SK-N-SH treated with all-trans-retinoic acid at 6 μM for 48 hours (cell line): Measurements from ENCODE around the gene KRT75.

Experiments
- ATAC-seq: fragments of 200-7000 bp; cut with Tn5 transposase; 3 replicates; pipeline ENCODE4 v1.9.1; 2020; ENCODE audit warnings: mild to moderate bottlenecking, moderate library complexity
- ARNTL ChIP-seq: fragments of 450-650 bp; formaldehyde crosslinking; IDR thresholded peaks from 2 replicates; pipeline ENCODE4 v1.5.0; 2020; ENCODE audit warnings: low read depth, mild to moderate bottlenecking, moderate library complexity, borderline replicate concordance
- BACH2 ChIP-seq: fragments of 250-450 bp; sonication (Bioruptor Pico); IDR thresholded peaks from 2 replicates; pipeline ENCODE4 v1.9.0; 2021; ENCODE audit warnings: mild to moderate bottlenecking, borderline replicate concordance
- CREB5 ChIP-seq: fragments of 250-450 bp; sonication (Bioruptor Pico); IDR thresholded peaks from 2 replicates; pipeline ENCODE4 v1.5.1; 2020; ENCODE audit warnings: low read depth, mild to moderate bottlenecking, moderate library complexity
- CSDC2 ChIP-seq: fragments of 250-450 bp; sonication (Bioruptor Pico); IDR thresholded peaks from 2 replicates; pipeline ENCODE4 v1.5.0; 2020; ENCODE audit warnings: mild to moderate bottlenecking, moderate library complexity
- CSRNP3 ChIP-seq: fragments of 250-450 bp; sonication (Bioruptor Pico); IDR thresholded peaks from 2 replicates; pipeline ENCODE4 v1.5.1; 2021; ENCODE audit warnings: mild to moderate bottlenecking, moderate library complexity
- ESRRG ChIP-seq: fragments of 250-450 bp; sonication (Bioruptor Pico); IDR thresholded peaks from 2 replicates; pipeline ENCODE4 v1.6.1; 2021; ENCODE audit warnings: mild to moderate bottlenecking
- GLIS3 ChIP-seq: fragments of 250-450 bp; sonication (Bioruptor Pico); IDR thresholded peaks from 2 replicates; pipeline ENCODE4 v1.5.0; 2020; ENCODE audit warnings: mild to moderate bottlenecking, moderate library complexity
- OSR1 ChIP-seq: fragments of 250-450 bp; sonication (Bioruptor Pico); IDR thresholded peaks from 2 replicates; pipeline ENCODE4 v1.8.0; 2022; ENCODE audit warnings: moderate library complexity, mild to moderate bottlenecking, inconsistent platforms
- POU6F1 ChIP-seq: fragments of 250-450 bp; sonication (Bioruptor Pico); IDR thresholded peaks from 2 replicates; pipeline ENCODE4 v1.8.0; 2021; ENCODE audit warnings: low read depth, mild to moderate bottlenecking, moderate library complexity, borderline replicate concordance
- PPARA ChIP-seq: fragments of 250-450 bp; sonication (Bioruptor Pico); IDR thresholded peaks from 2 replicates; pipeline ENCODE4 v1.5.0; 2020; ENCODE audit warnings: mild to moderate bottlenecking, borderline replicate concordance
- RARB ChIP-seq: fragments of 250-450 bp; sonication (Bioruptor Pico); IDR thresholded peaks from 2 replicates; pipeline ENCODE4 v1.8.0; 2021; ENCODE audit warnings: mild to moderate bottlenecking, moderate library complexity
- SNAI2 ChIP-seq: fragments of 250-450 bp; sonication (Bioruptor Pico); IDR thresholded peaks from 2 replicates; pipeline ENCODE4 v1.5.0; 2020; ENCODE audit warnings: mild to moderate bottlenecking, moderate library complexity
- TCF4 ChIP-seq: fragments of 250-450 bp; sonication (Bioruptor Pico); IDR thresholded peaks from 2 replicates; pipeline ENCODE4 v1.8.0; 2021; ENCODE audit warnings: mild to moderate bottlenecking, moderate library complexity, borderline replicate concordance
- TOX ChIP-seq: fragments of 250-450 bp; sonication (Bioruptor Pico); IDR thresholded peaks from 2 replicates; pipeline ENCODE4 v1.8.0; 2021; ENCODE audit warnings: mild to moderate bottlenecking, moderate library complexity, borderline replicate concordance
- ZC3H10 ChIP-seq: fragments of 250-450 bp; sonication (Bioruptor Pico); IDR thresholded peaks from 2 replicates; pipeline ENCODE4 v1.5.1; 2021; ENCODE audit warnings: mild to moderate bottlenecking, moderate library complexity
- ZFP3 ChIP-seq: fragments of 250-450 bp; sonication (Bioruptor Pico); IDR thresholded peaks from 2 replicates; pipeline ENCODE4 v1.5.0; 2020; ENCODE audit warnings: mild to moderate bottlenecking, moderate library complexity
- ZFP30 ChIP-seq: fragments of 450-650 bp; formaldehyde crosslinking; IDR thresholded peaks from 2 replicates; pipeline ENCODE4 v1.5.0; 2022; ENCODE audit warnings: mild to moderate bottlenecking, moderate library complexity
- ZNF565 ChIP-seq: fragments of 450-650 bp; formaldehyde crosslinking; conservative IDR thresholded peaks from 2 replicates; pipeline ENCODE4 v1.5.0; 2020; ENCODE audit warnings: low read depth, mild to moderate bottlenecking, moderate library complexity
- ZNF70 ChIP-seq: fragments of 450-650 bp; formaldehyde crosslinking; IDR thresholded peaks from 2 replicates; pipeline ENCODE4 v1.5.0; 2020; ENCODE audit warnings: mild to moderate bottlenecking, moderate library complexity
- ZNF8 ChIP-seq: fragments of 450-650 bp; formaldehyde crosslinking; IDR thresholded peaks from 2 replicates; pipeline ENCODE4 v1.5.0; 2020; ENCODE audit warnings: mild to moderate bottlenecking, moderate library complexity

The KRT75 gene

GRCh38 chr12:52443966-52444365 lies 9.8 kb upstream of the KRT75 start:
- no peak for ATAC-seq
- no peak for TF ChIP-seq BACH2 (CRISPR knock-in tag)

- ATAC-seq = no peak
- TF ChIP-seq RARB = no peak
- TF ChIP-seq CREB5 (CRISPR knock-in tag) = no peak
- TF ChIP-seq POU6F1 = no peak
- TF ChIP-seq ZNF8 = no peak
- no peak for TF ChIP-seq ZNF565 (CRISPR knock-in tag)
These were observed 8.5 kb upstream of the KRT75 start for GRCh38 chr12:52442600-52443061.

- no peak for TF ChIP-seq ZNF565 (CRISPR knock-in tag)
- TF ChIP-seq ZNF8 = no peak
- TF ChIP-seq SNAI2 (CRISPR knock-in tag) = no peak
- no peak for TF ChIP-seq TOX (CRISPR knock-in tag)
- ATAC-seq = no peak
These were observed 7.2 kb upstream of the KRT75 start for GRCh38 chr12:52441320-52441911.

GRCh38 chr12:52440821-52441319 lies 6.7 kb upstream of the KRT75 start:
- TF ChIP-seq GLIS3 (CRISPR knock-in tag) (no peak), PPARA (no peak), CREB5 (CRISPR knock-in tag) (no peak), ZNF8 (no peak), TOX (CRISPR knock-in tag) (no peak), BACH2 (CRISPR knock-in tag) (no peak), SNAI2 (CRISPR knock-in tag) (no peak), ZNF70 (CRISPR knock-in tag) (no peak), RARB (no peak), ZFP30 (CRISPR knock-in tag) (no peak), ZC3H10 (no peak), CSDC2 (CRISPR knock-in tag) (no peak), ARNTL (CRISPR knock-in tag) (no peak), CSRNP3 (CRISPR knock-in tag) (no peak), ESRRG (CRISPR knock-in tag) (no peak), OSR1 (CRISPR knock-in tag) (no peak), ZFP3 (CRISPR knock-in tag) (no peak), TCF4 (no peak)
- TF ChIP-seq, all 23 proteins: peak for 0
- ATAC-seq = no peak

- no peak for ATAC-seq
- TF ChIP-seq CREB5 (CRISPR knock-in tag) (no peak), POU6F1 (no peak), ZNF565 (CRISPR knock-in tag) (no peak), ESRRG (CRISPR knock-in tag) (no peak), CSDC2 (CRISPR knock-in tag) (no peak)
- TF ChIP-seq, all 23 proteins: peak for 0
These were observed 5.7 kb upstream of the KRT75 start for GRCh38 chr12:52439845-52440244.
